Activated CD4-positive, alpha-beta T cell treated with anti-CD3 and anti-CD28 coated beads for 4 hours (primary cell): ENCODE results near the gene WWOX.

Source experiments
- DNase-seq, 2 donors: peaks; one replicate each; pipeline ENCODE4 v3.0.0-alpha.2; 2020

WWOX gene

DNA sequence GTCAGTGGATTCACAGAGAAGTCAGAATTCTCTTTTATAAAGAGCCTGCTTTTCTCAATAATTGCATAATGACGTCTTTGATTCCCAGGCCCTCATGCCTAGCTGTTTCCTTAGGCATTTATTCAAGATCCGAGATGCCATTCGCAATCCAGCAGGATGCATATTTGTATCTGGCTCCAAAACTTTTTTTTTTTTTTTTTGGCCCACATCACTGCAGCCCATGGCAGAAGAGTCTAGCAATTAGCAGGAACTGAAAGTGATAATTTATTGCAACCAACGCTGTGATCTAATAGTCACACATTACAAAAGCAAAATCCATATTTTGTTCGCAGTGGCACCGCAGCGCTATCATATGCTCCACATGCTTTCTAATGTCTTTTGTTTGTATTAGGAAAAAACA, 997.7 kb downstream of the WWOX start:
- DNase-seq = no peak

GRCh38 chr16:79097771-79098170, 998.3 kb downstream of the WWOX start:
- no peak for DNase-seq

DNA sequence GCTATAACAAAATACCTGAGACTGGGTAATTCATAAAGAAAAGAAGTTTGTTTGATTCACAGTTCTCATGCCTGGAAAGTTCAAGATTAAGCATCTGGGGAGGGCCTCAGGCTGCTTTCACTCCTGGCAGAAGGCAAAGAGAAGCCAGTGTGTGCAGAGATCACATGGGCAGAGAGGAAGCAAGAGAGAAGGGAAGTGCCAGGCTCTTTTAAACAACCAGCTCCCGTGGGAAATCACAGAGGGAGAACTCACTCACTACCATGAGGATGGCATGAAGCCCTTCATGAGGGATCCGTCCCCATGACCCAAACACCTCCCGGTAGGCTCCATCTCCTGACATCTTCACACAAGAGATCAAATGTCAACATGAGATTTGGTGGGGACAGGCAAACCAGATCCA, 999.5 kb downstream of the WWOX start:
- no peak for DNase-seq

DNA sequence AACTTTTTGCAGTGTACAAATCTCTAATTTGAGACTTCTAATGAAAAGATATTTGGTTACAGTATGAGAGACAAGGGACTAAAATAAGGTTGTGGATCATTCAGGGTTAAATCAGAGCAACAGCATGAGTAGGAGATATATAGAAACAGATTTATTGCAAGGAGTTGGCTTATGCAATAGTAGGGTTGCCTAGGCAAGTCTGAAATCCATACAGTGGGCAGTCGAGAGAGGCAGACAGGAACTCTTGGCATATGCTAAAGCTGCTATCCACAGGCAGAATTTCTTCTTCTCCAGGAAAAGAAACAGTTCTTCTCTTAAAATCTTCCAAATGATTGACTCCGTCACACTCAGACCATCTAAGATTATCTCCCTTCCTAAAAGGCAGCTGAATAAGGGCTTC, 1000.3 kb downstream of the WWOX start:
- no peak for DNase-seq

GRCh38 chr16:79100447-79100846, 1001.0 kb downstream of the WWOX start:
- DNase-seq = no peak

GRCh38 chr16:79101491-79101890, 1002.0 kb downstream of the WWOX start:
- no peak for DNase-seq

GRCh38 chr16:79104567-79104966, 1005.1 kb downstream of the WWOX start:
- no peak for DNase-seq

GRCh38 chr16:79107301-79107700, 1007.8 kb downstream of the WWOX start:
- DNase-seq = no peak

DNA sequence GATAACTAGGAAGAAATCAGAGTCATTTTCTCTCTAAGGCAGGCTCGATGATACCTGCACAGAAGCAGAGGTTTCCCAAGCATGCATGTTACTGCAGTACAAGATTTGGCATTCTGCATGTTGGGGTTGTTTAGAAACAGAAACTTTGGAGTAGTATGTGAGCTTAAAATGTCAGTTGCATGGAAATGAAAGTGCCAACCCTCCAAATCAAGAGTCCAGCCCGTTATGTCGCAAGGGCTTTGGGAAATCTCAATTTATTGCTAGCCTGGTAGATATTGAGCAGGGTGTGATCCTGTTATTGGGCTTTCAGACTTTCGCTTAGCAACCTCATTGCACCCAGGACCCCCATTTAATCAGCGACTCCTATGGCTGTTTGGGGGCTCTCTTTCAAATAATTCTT, 1010.3 kb downstream of the WWOX start:
- DNase-seq = no peak

DNA sequence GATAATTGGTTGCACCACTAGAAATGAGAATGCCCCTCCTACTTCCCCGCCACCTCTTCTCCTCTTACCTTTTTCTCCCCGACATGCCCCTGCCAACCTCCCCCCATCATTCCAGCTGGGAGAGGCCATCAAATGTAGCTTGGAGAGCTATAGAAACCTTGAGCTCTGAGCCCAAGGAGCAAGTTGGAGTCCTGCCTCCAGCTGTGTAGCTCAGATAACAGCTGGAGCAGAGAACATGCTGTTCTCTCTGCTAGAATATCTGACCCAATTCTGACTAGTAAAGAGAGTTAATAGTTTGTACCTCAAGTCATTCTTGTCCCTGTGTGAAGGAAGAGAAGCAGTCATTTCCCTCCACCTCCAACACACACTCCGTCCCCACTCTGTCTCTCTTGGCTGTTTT, 1010.8 kb downstream of the WWOX start:
- no peak for DNase-seq

- DNase-seq = no peak
Observed at GRCh38 chr16:79110953-79111352, 1011.5 kb downstream of the WWOX start.

DNA sequence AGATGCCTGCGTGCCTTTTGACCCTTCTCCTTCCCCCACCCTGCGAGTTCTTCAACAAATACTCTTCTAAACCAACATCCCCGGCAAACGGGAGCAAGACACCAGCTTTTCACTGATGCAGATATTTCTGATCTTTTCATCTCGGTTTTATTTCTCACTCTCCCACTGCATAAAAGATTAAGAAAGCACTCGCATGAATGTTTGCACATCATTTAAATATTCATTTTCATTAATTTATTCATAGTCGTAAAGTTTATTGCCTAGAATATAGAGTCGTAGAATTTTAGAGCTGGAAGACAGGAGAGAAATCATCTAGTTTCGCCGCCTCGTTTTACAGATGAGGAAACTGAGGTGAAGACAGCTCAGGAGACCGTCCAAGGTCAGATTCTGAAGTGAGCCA, 1013.0 kb downstream of the WWOX start:
- no peak for DNase-seq

- DNase-seq = no peak
Observed at GRCh38 chr16:79113826-79114225, 1014.4 kb downstream of the WWOX start.

- no peak for DNase-seq
Observed at GRCh38 chr16:79114759-79115158, 1015.3 kb downstream of the WWOX start.

DNA sequence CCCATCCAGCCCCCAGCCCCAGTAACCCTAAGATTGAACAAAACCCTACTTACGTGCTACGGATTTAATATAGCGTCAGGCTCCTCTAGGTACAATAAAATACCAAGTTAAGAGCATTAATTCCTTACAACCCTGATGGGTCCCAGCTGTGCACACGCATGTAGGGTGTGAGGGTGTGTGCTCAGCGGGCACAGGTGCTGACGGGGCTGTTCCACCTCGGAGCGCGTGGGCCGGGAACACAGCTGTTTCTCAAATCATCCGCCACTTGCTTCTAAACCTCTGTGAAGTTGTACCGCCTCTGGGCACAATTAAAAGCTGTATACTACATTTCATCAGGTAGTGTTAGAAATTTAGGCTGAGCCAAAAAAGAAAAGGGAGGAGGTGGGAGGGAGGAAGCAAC, 1022.5 kb downstream of the WWOX start:
- DNase-seq = no peak

DNA sequence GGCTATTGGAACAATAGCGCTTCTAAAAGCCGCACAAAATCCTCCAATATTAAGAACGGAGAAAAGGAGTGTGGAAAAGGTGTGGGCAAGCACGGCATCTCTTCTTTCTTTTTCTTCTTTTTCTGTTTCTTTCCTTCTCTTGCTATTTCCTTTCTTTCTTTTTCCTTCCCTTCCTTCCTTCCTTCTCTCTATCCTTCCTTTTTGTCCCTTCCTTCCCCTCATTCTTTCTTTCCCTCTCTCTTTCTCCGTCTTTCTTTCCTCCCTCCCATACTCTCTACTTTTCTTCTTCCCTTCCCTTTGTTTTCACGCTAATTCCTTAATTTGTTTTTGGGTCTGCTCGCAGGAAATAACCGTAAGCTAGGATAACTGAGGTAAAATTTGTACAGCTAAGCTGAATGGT, 1022.9 kb downstream of the WWOX start:
- no peak for DNase-seq

DNA sequence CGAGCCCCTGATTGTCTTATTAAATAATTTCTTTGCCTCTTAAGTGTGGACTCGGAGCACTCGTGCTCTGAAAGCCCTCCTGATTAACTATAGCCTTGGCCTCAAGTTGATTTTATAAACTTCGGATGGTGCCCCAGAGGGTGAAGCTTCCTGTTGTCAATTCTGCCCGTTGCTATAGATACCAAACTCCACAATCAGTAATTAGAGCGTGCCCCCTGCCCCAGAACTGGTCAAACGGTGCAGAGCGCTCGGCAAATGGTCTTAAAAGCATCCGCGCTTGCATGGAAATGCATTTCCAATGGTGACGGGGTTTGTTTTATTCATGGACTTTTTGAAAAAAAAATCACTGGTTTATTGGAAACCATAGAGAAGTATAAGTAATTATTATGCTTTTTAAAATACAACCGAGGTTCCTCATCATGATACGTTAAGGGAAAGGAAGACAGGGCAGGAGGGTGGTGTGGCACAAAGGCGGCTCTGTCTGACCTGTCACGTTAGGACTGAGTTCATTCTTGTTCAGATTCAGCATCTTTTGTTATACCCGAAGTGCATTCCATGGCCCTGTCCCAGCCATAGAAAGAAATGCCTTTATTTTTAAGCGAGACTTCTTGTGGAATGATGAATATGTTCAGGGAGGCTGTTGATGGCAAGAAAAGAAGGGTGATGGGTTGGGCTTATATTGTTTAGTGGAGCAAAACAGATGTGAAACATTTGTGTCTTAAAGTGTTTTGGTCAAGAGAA, 1024.7 kb downstream of the WWOX start:
- DNase-seq = no peak

- no peak for DNase-seq
Observed at GRCh38 chr16:79127766-79128165, 1028.3 kb downstream of the WWOX start.

GRCh38 chr16:79128706-79129105, 1029.3 kb downstream of the WWOX start:
- DNase-seq = no peak

- no peak for DNase-seq
Observed at GRCh38 chr16:79130616-79131015, 1031.2 kb downstream of the WWOX start.

DNA sequence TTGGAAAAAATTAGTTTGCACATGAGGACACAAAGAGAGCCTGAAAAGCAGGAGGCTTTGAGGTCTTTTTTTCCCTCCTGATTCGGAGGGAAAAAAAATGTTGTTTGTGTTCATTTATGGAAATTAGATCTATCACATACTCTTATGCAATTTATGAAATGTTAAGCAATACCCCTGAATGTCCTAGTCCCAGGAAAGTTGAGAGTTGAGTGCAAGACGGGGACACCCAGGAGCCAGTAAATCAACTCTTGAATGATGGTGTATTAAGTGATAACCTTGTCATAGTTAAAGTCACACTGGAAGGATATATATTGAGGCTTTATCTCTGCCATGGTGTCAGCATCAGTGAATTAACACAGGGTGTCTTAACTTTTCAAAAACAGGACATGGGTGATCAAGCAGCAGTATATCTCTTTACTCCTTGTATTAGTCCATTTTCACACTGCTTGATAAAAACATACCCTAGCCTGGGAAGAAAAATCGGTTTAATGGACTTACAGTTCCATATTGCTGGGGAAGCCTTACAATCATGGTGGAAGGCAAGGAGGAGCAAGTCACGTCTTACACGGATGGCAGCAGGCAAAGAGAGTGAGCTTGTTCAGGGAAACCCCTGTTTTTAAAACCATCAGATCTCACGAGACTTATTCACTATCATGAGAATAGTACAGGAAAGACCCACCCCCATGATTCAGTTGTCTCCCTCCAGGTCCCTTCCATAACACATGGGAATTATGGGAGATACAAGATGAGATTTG, 1032.0 kb downstream of the WWOX start:
- no peak for DNase-seq

DNA sequence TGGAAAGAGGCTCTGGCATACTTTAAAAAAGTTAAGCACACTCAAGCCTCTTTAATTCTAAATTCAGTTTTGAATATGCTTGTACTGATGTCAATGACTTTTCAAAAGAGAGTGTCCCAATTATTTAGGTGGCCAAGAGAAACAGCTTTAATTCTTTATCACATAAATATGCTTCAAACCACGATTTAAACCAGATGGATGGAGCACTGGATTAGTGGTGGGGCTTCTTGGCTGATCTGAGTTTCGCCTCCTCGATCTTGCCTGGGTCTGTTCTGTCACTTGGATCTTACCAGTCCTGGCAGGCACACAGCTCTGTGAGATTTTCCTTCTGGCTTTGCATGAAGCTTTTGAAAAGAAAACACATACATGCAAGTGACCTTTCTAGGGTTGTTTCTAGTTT, 1033.2 kb downstream of the WWOX start:
- no peak for DNase-seq

DNA sequence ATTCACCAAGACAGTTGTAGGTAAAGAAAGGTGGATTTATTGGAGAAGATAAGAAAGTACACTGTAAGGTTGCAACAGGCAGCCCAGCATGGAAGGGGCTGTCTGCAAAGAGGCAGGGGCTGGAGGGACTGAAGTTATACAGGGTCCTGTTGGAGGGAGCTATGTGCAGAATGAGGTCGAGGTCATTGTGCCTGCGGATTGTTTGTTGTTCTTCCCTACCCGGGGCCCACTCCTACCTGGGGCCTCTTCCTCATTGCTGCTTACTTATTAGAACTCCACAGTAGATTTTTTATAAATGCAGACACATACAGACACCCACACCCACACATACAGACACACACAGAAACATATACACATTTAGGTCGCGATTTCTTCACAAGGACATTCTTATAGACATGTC, 1034.8 kb downstream of the WWOX start:
- DNase-seq = no peak

DNA sequence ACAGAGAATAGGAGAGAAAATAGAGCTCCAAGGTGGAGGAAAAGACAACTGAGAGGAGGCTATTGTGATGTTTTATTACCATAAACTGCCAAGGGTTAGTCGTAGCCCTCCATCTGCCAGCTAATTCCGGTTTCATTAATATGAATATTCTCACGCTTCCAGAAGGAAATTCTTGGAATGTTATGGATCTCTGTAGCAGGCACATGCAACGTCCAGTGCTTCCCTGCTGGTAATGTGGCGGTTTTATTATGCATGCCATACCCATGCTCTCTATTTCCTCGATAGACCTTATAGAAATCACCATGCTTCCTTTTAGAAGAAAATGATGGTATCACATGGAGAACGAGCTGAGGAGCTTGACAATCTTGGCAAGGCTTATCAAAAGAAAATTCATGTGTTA, 1037.5 kb downstream of the WWOX start:
- DNase-seq = no peak
